OCI-LY1 (cell line): Measurements from ENCODE around the gene SRBD1.

Source experiments
- H2AFZ ChIP-seq: fragments of 200-600 bp; sonication (generic), shearing (Covaris generic); 2 replicates; pipeline ENCODE4 v1.6.0; 2014; ENCODE audit warnings: antibody characterized with exemption, mild to moderate bottlenecking, low read length
- H3F3A ChIP-seq: fragments of 200-600 bp; sonication (generic), shearing (Covaris generic); 2 replicates; pipeline ENCODE4 v1.6.0; 2014; ENCODE audit warnings: mild to moderate bottlenecking, antibody characterized with exemption, low read length, moderate library complexity; ENCODE audit not compliant: insufficient read depth
- H3K27ac ChIP-seq: fragments of 200-600 bp; sonication (generic); 2 replicates; pipeline ENCODE4 v1.5.1; 2014; ENCODE audit warnings: low read length, mixed run types, mild to moderate bottlenecking, low read depth; ENCODE audit not compliant: poor library complexity, severe bottlenecking
- H3K27me3 ChIP-seq: fragments of 200-600 bp; sonication (generic); 2 replicates; pipeline ENCODE4 v1.6.0; 2014; ENCODE audit warnings: antibody characterized with exemption, mild to moderate bottlenecking, low read length, moderate library complexity; ENCODE audit not compliant: insufficient read depth
- H3K36me3 ChIP-seq: fragments of 200-600 bp; sonication (generic); 2 replicates; pipeline ENCODE4 v1.6.1; 2014; ENCODE audit warnings: mild to moderate bottlenecking, antibody characterized with exemption, low read length, moderate library complexity, mixed read lengths; ENCODE audit not compliant: insufficient read depth
- H3K4me1 ChIP-seq: fragments of 200-600 bp; sonication (generic); 2 replicates; pipeline ENCODE4 v1.5.1; 2014; ENCODE audit warnings: mild to moderate bottlenecking, low read length, moderate library complexity; ENCODE audit not compliant: insufficient read depth, severe bottlenecking
- H3K4me2 ChIP-seq: fragments of 200-600 bp; sonication (generic), shearing (Covaris generic); 2 replicates; pipeline ENCODE4 v1.6.1; 2014; ENCODE audit warnings: low read length
- H3K4me3 ChIP-seq: fragments of 200-600 bp; sonication (generic); 2 replicates; pipeline ENCODE4 v1.5.1; 2014; ENCODE audit warnings: low read length, low read depth, mild to moderate bottlenecking, mixed read lengths; ENCODE audit not compliant: poor library complexity, severe bottlenecking
- H3K79me2 ChIP-seq: fragments of 200-600 bp; shearing (Covaris generic); 2 replicates; pipeline ENCODE4 v1.6.1; 2016; ENCODE audit warnings: mixed run types, low read length, mixed read lengths; ENCODE audit not compliant: insufficient read depth
- H3K9ac ChIP-seq: fragments of 200-600 bp; sonication (generic), shearing (Covaris generic); 2 replicates; pipeline ENCODE4 v1.6.1; 2014; ENCODE audit warnings: mild to moderate bottlenecking, low read length, mixed read lengths
- H3K9me2 ChIP-seq: fragments of 200-600 bp; sonication (generic), shearing (Covaris generic); 2 replicates; pipeline ENCODE4 v1.6.1; 2014; ENCODE audit warnings: low read depth, mild to moderate bottlenecking, low read length, mixed read lengths
- H3K9me3 ChIP-seq: fragments of 200-600 bp; shearing (Covaris generic); 2 replicates; pipeline ENCODE4 v1.6.1; 2014; ENCODE audit warnings: low read length, mixed read lengths
- H4K20me1 ChIP-seq: fragments of 200-600 bp; sonication (generic), shearing (Covaris generic); 2 replicates; pipeline ENCODE4 v1.6.0; 2016; ENCODE audit warnings: mild to moderate bottlenecking, low read length; ENCODE audit not compliant: insufficient read depth
- EZH2 ChIP-seq: fragments of 200-600 bp; sonication (generic), shearing (Covaris generic); IDR thresholded peaks from 2 replicates; pipeline ENCODE4 v1.8.0; 2017; ENCODE audit warnings: borderline replicate concordance, mixed run types, mild to moderate bottlenecking, antibody characterized with exemption, low read length, moderate library complexity, mixed read lengths
- TF ChIP-seq, protein P1 (sequence below): fragments of 200-600 bp; sonication (generic), shearing (Covaris generic); IDR thresholded peaks from 2 replicates; pipeline ENCODE4 v1.5.1; 2017; ENCODE audit warnings: mild to moderate bottlenecking, antibody characterized with exemption, low read length, moderate library complexity, mixed read lengths

SRBD1 gene

GRCh38 chr2:45470531-45470930 lies 140.5 kb downstream of the SRBD1 start:
- no peak for TF ChIP-seq EZH2
- TF ChIP-seq, protein P1, sequence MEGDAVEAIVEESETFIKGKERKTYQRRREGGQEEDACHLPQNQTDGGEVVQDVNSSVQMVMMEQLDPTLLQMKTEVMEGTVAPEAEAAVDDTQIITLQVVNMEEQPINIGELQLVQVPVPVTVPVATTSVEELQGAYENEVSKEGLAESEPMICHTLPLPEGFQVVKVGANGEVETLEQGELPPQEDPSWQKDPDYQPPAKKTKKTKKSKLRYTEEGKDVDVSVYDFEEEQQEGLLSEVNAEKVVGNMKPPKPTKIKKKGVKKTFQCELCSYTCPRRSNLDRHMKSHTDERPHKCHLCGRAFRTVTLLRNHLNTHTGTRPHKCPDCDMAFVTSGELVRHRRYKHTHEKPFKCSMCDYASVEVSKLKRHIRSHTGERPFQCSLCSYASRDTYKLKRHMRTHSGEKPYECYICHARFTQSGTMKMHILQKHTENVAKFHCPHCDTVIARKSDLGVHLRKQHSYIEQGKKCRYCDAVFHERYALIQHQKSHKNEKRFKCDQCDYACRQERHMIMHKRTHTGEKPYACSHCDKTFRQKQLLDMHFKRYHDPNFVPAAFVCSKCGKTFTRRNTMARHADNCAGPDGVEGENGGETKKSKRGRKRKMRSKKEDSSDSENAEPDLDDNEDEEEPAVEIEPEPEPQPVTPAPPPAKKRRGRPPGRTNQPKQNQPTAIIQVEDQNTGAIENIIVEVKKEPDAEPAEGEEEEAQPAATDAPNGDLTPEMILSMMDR = no peak
- no peak overlapping the region for H3K27ac ChIP-seq
- H3K4me3 ChIP-seq = no peak overlapping the region
- H3K79me2 ChIP-seq = no peaks in the 10 kb centered on the region
- H3K9me2 ChIP-seq = no peaks in the 10 kb centered on the region
- H3K9me3 ChIP-seq = no peaks in the 10 kb centered on the region
- no peak overlapping the region for H3K4me2 ChIP-seq
- no peaks in the 10 kb centered on the region for H3K36me3 ChIP-seq
- peaks cover 17% of the 10 kb centered on the region for H3K4me1 ChIP-seq
- H4K20me1 ChIP-seq = no peaks in the 10 kb centered on the region
- no peak overlapping the region for H3K9ac ChIP-seq
- H3K27me3 ChIP-seq = no peaks in the 10 kb centered on the region
- H2AFZ ChIP-seq = no peak overlapping the region
- H3F3A ChIP-seq = peaks cover 3% of the 10 kb centered on the region; the same call in 1 of the 2 replicates

- Histone ChIP-seq H3K4me2 (no peak overlapping the region), H3F3A (peaks cover 3% of the 10 kb centered on the region; the same call in 1 of the 2 replicates)
Measured at GRCh38 chr2:45469314-45470099, 141.6 kb downstream of the SRBD1 start.

DNA sequence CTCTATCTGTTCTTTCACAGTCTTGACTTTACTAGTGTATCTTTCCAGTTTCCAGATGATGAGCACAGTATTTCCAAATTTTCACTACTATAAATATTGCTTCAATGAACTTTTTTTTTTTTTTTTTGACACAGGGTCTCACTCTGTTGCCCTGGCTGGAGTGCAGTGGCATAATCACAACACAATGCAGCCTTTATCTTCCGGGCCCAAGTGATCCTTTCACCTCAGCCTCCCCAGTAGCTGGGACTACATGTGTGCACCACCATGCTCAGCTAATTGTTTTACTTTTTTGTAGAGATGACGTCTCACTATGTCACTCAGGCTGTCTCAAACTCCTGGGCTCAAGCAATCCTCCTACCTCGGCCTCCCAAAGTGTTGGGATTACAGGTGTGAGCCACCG lies 142.8 kb downstream of the SRBD1 start:
- no peak overlapping the region for H3K4me2 ChIP-seq
- no peaks in the 10 kb centered on the region for H3K36me3 ChIP-seq

More at GRCh38 chr2:45469314-45470099, 141.6 kb downstream of the SRBD1 start:
- Histone ChIP-seq H3K9ac (no peak overlapping the region), H3K36me3 (no peaks in the 10 kb centered on the region), H3K27me3 (no peaks in the 10 kb centered on the region), H3K4me1 (peaks cover 21% of the 10 kb centered on the region), H2AFZ (no peak overlapping the region), H3K9me2 (no peaks in the 10 kb centered on the region), H3K79me2 (no peaks in the 10 kb centered on the region), H3K27ac (no peak overlapping the region), H3K4me3 (no peak overlapping the region), H3K9me3 (no peaks in the 10 kb centered on the region), H4K20me1 (no peaks in the 10 kb centered on the region)
- TF ChIP-seq, protein P1 = no peak
- no peak for TF ChIP-seq EZH2

More for the DNA sequence above, 142.8 kb downstream of the SRBD1 start:
- peaks cover 21% of the 10 kb centered on the region for H3K4me1 ChIP-seq
- H3F3A ChIP-seq = no peaks in the 10 kb centered on the region
- H3K4me3 ChIP-seq = no peak overlapping the region
- TF ChIP-seq EZH2 = no peak
- TF ChIP-seq, protein P1 = no peak
- H3K27me3 ChIP-seq = no peaks in the 10 kb centered on the region
- H3K27ac ChIP-seq = no peak overlapping the region
- H3K79me2 ChIP-seq = no peaks in the 10 kb centered on the region
- H3K9ac ChIP-seq = no peak overlapping the region
- H3K9me3 ChIP-seq = no peaks in the 10 kb centered on the region
- H3K9me2 ChIP-seq = no peaks in the 10 kb centered on the region
- H2AFZ ChIP-seq = no peak overlapping the region
- no peaks in the 10 kb centered on the region for H4K20me1 ChIP-seq
